B cell (primary cell): Measurements from ENCODE around the gene SAA1. TPM values are rescaled to one million over a fixed set of nuclear protein-coding genes. Genes with fewer than 3 reads are reported as not detected.

Experiments used
- ATAC-seq: fragments of 200-7000 bp; cut with Tn5 transposase; one replicate; pipeline ENCODE4 v1.10.0; 2021; ENCODE audit warnings: low read depth, mild to moderate bottlenecking, moderate number of reproducible peaks, moderate library complexity
- CTCF ChIA-PET: fragments of 350-600 bp; sonication (Branson Sonifier 250); formaldehyde crosslinking; loops from one replicate; lab custom pipeline; 2021; ENCODE audit warnings: antibody characterized with exemption, inconsistent platforms; lab: Charles Lee
- POLR2A ChIA-PET: fragments of 350-600 bp; sonication (Branson Sonifier 250); formaldehyde crosslinking; loops from one replicate; lab custom pipeline; 2021; ENCODE audit warnings: antibody characterized with exemption; lab: Charles Lee
- DNase-seq: peaks from one replicate; pipeline ENCODE4 v3.0.0; 2013
- H2AFZ ChIP-seq: 2 replicates; pipeline ENCODE4 v1.6.1; 2012; ENCODE audit warnings: mild to moderate bottlenecking, low read depth, low read length; ENCODE audit not compliant: insufficient read depth, poor library complexity, severe bottlenecking
- H3K27ac ChIP-seq, 2 donors: 1 replicate in 1 of 2; 2 replicates in 1 of 2; pipeline ENCODE4 v1.5.1; 2012 to 2013; ENCODE audit warnings: low read length in 2 of 2, mild to moderate bottlenecking in 2 of 2, moderate library complexity in 1 of 2
- H3K27me3 ChIP-seq, 4 experiments: fragments of 200-600 bp in 1 of 4; sonication (generic) in 1 of 4; replicated peaks in 1 of 4; 1 replicate in 2 of 4; 2 replicates in 2 of 4; pipeline versions ENCODE4 v1.6.1 to v1.7.0; 2013 to 2016; ENCODE audit warnings: low read length in 3 of 4, mild to moderate bottlenecking in 2 of 4, mixed read lengths in 1 of 4, moderate library complexity in 1 of 4; ENCODE audit not compliant: insufficient read depth in 4 of 4, control insufficient read depth in 3 of 4; ENCODE audit errors: control extremely low read depth in 1 of 4
- H3K36me3 ChIP-seq, 2 experiments: replicated peaks in 1 of 2; 1 replicate in 1 of 2; 2 replicates in 1 of 2; pipeline versions ENCODE4 v1.6.1 to v1.7.1; 2013; ENCODE audit warnings: low read length in 1 of 2; ENCODE audit not compliant: insufficient read depth in 2 of 2, control insufficient read depth in 1 of 2; ENCODE audit errors: control extremely low read depth in 1 of 2, extremely low read depth in 1 of 2
- H3K4me1 ChIP-seq, 2 donors: fragments of 200-600 bp in 1 of 2; sonication (generic) in 1 of 2; 1 replicate in 1 of 2; 2 replicates in 1 of 2; pipeline versions ENCODE4 v1.5.1 to v1.6.1; 2013 to 2017; ENCODE audit warnings: low read length in 2 of 2; ENCODE audit not compliant: control insufficient read depth in 2 of 2, insufficient read depth in 2 of 2
- H3K4me2 ChIP-seq: replicated peaks from 2 replicates; pipeline ENCODE3; 2012; ENCODE audit warnings: mild to moderate bottlenecking, low read depth, low read length; ENCODE audit not compliant: poor library complexity, severe bottlenecking
- H3K4me3 ChIP-seq, 5 experiments: fragments of 200-600 bp in 1 of 5; sonication (generic) in 1 of 5; 1 replicate in 3 of 5; 2 replicates in 2 of 5; pipeline versions ENCODE4 v1.5.1 to v1.7.0; 2011 to 2016; ENCODE audit warnings: low read length in 4 of 5, mild to moderate bottlenecking in 4 of 5, low read depth in 2 of 5, control low read depth in 1 of 5, moderate library complexity in 1 of 5; ENCODE audit not compliant: insufficient read depth in 1 of 5; ENCODE audit errors: control extremely low read depth in 1 of 5, extremely low read depth in 1 of 5
- H3K79me2 ChIP-seq: fragments of 200-600 bp; sonication (generic); one replicate; pipeline ENCODE4 v1.6.0; 2016; ENCODE audit warnings: low read length; ENCODE audit not compliant: control insufficient read depth, insufficient read depth
- H3K9ac ChIP-seq: fragments of 200-600 bp; sonication (generic); 2 replicates; pipeline ENCODE4 v1.6.1; 2017; ENCODE audit warnings: mild to moderate bottlenecking, low read length, moderate library complexity
- H3K9me3 ChIP-seq, 3 donors: one replicate each; pipeline versions ENCODE4 v1.6.1 to v1.7.1; 2013; ENCODE audit warnings: low read length in 2 of 3; ENCODE audit not compliant: control insufficient read depth in 2 of 3, insufficient read depth in 1 of 3; ENCODE audit errors: control extremely low read depth in 1 of 3
- H4K20me1 ChIP-seq: 2 replicates; pipeline ENCODE4 v1.6.0; 2012; ENCODE audit warnings: mild to moderate bottlenecking, low read length; ENCODE audit not compliant: insufficient read depth, control insufficient read depth, poor library complexity, severe bottlenecking
- H3K27ac Mint-ChIP-seq: one replicate; pipeline ENCODE4 v1.8.0; 2021; ENCODE audit warnings: mixed read lengths
- H3K27me3 Mint-ChIP-seq: one replicate; pipeline ENCODE4 v1.8.0; 2021; ENCODE audit warnings: mixed read lengths
- H3K4me1 Mint-ChIP-seq: one replicate; pipeline ENCODE4 v1.8.0; 2021; ENCODE audit warnings: mixed read lengths
- H3K4me3 Mint-ChIP-seq: one replicate; pipeline ENCODE4 v1.8.0; 2021; ENCODE audit warnings: mixed read lengths
- H3K9me3 Mint-ChIP-seq: one replicate; pipeline ENCODE4 v1.8.0; 2022; ENCODE audit warnings: mixed read lengths; ENCODE audit not compliant: insufficient read depth
- CTCF ChIP-seq: fragments of 200-600 bp; IDR thresholded peaks from one replicate; pipeline ENCODE4 v1.8.0; 2022; ENCODE audit warnings: antibody characterized with exemption, mild to moderate bottlenecking
- EZH2 ChIP-seq: IDR thresholded peaks from 2 replicates; pipeline ENCODE4 v1.6.1; 2012; ENCODE audit warnings: borderline replicate concordance, low read depth, mild to moderate bottlenecking, moderate library complexity, low read length; ENCODE audit not compliant: insufficient read depth, poor library complexity, severe bottlenecking
- WGBS: methylation state at CpG from one replicate; pipeline ENCODE4 v1.1.5; 2013; ENCODE audit warnings: missing lambda C conversion rate; ENCODE audit not compliant: insufficient coverage; 5-methylcytosine and 5-hydroxymethylcytosine counted together
- intact Hi-C: fragments of 100-400 bp; cut with micrococcal nuclease; formaldehyde crosslinking; loops from one replicate; pipeline ENCODE4 v1.10.0; 2022
- polyA plus RNA-seq: library from polyadenylated mRNA; depleted of rRNA; stranded (reverse); fragments of >200 nt; gene quantifications from 2 replicates; pipeline ENCODE4 v1.2.3, GENCODE V29; 2012
- total RNA-seq, 2 donors: library from RNA; stranded (reverse); fragments of 120-200 nt in 1 of 2; gene quantifications; 1 replicate in 1 of 2; 2 replicates in 1 of 2; pipeline versions ENCODE4 v1.2.3 to v1.2.4, GENCODE V29; 2013 to 2022

SAA1 gene
- total and polyA plus RNA-seq, 2 donors (not counting 1 experiment from before 2014, with no cell fraction given), result not detected

- Mint-ChIP-seq H3K4me1 (peaks cover 3% of the 10 kb centered on the region), H3K27me3 (peaks cover 27% of the 10 kb centered on the region), H3K4me3 (no peak overlapping the region), H3K27ac (no peak overlapping the region), H3K9me3 (peaks cover 2% of the 10 kb centered on the region)
- POLR2A ChIA-PET, result no interaction called here
- Histone ChIP-seq H4K20me1 (no peaks in the 10 kb centered on the region), H3K36me3 (no peaks in the 10 kb centered on the region), H3K4me2 (no peak overlapping the region), H3K79me2 (no peaks in the 10 kb centered on the region), H3K9me3 (peaks cover 2 to 6% (median 5%) of the 10 kb centered on the region in 3 donors), H3K4me3 (no peak overlapping the region), H3K9ac (no peak overlapping the region), H3K27me3 (peaks cover 0 to 10% (median 7%) of the 10 kb centered on the region in 4 experiments), H2AFZ (no peak overlapping the region), H3K27ac (no peak overlapping the region), H3K4me1 (peaks cover 0 to 3% of the 10 kb centered on the region in 2 donors)
- ATAC-seq (no peak), DNase-seq (no peak)
- no peak for TF ChIP-seq EZH2
- TF ChIP-seq CTCF, result no peak
- intact Hi-C loops, result loop anchor here (5.0 to 10.0 kb wide), 3 partner anchors 43 to 493 kb away; partner anchors contain the start of gene TSG101
- WGBS, result no CpG with 5 or more reads among the region's 1 CpG
- CTCF ChIA-PET, result no interaction called here
Measured at GRCh38 chr11:18239655-18240054, 26.4 kb upstream of the SAA1 start.

- POLR2A ChIA-PET, result no interaction called here
- peak overlapping the region; percentile 12 for H3K27ac Mint-ChIP-seq
Measured at GRCh38 chr11:18243783-18244362, 22.2 kb upstream of the SAA1 start.

More at GRCh38 chr11:18243783-18244362, 22.2 kb upstream of the SAA1 start:
- WGBS, result 0% methylated on average over 1 of the region's 1 CpG
- ATAC-seq, result no peak
- Histone ChIP-seq H3K4me3 (no peak overlapping the region), H2AFZ (peak overlapping the region; percentile 32), H3K4me2 (no peak overlapping the region), H3K27me3 (peaks cover 0 to 7% (median 6%) of the 10 kb centered on the region in 4 experiments), H3K36me3 (no peaks in the 10 kb centered on the region), H3K27ac (no peak overlapping the region), H3K9ac (no peak overlapping the region), H3K79me2 (no peaks in the 10 kb centered on the region), H3K4me1 (peaks cover 2 to 19% of the 10 kb centered on the region in 2 donors), H4K20me1 (no peaks in the 10 kb centered on the region), H3K9me3 (peaks cover 1 to 6% (median 5%) of the 10 kb centered on the region in 3 donors)
- no peak overlapping the region for H3K4me3 Mint-ChIP-seq
- peak; percentile 90 for TF ChIP-seq CTCF
- no peak for TF ChIP-seq EZH2
- DNase-seq, result peak; percentile 77
- peaks cover 15% of the 10 kb centered on the region for H3K4me1 Mint-ChIP-seq
- CTCF ChIA-PET, result interaction anchor here (0.6 to 2.9 kb wide), 32 partner anchors 9 to 520 kb away, joined by 3 to 16 read pairs (median 4); partner anchors contain the start of genes GTF2H1, HPS5, LDHA and SAAL1
- intact Hi-C loops, result loop anchor here (2.0 to 10.0 kb wide), 4 partner anchors 38 to 488 kb away; partner anchors contain the start of gene TSG101
- H3K27me3 Mint-ChIP-seq, result peaks cover 14% of the 10 kb centered on the region
- H3K9me3 Mint-ChIP-seq, result peaks cover 2% of the 10 kb centered on the region
